Osteoblast (primary cell): ENCODE measurements around the gene CHD6. TPM values are rescaled to one million over a fixed set of nuclear protein-coding genes. Genes with fewer than 3 reads are reported as not detected.

Experiments used
- DNase-seq: peaks from one replicate; pipeline ENCODE4 v3.0.0; 2011; ENCODE audit warnings: low spot score, mixed read lengths; ENCODE audit not compliant: insufficient read length; ENCODE audit errors: missing footprints
- H2AFZ ChIP-seq: 2 replicates; pipeline ENCODE4 v1.6.0; 2011; ENCODE audit warnings: mild to moderate bottlenecking, low read length
- H3K27ac ChIP-seq: 2 replicates; pipeline ENCODE4 v1.5.1; 2011; ENCODE audit warnings: mild to moderate bottlenecking, low read depth, low read length, moderate library complexity
- H3K27me3 ChIP-seq: 2 replicates; pipeline ENCODE4 v1.6.0; 2012; ENCODE audit warnings: mild to moderate bottlenecking, control low read depth, inconsistent platforms, low read length, moderate library complexity; ENCODE audit not compliant: insufficient read depth
- H3K36me3 ChIP-seq: 2 replicates; pipeline ENCODE4 v1.5.1; 2011; ENCODE audit warnings: mild to moderate bottlenecking, low read length, control low read depth, moderate library complexity; ENCODE audit not compliant: insufficient read depth
- H3K4me1 ChIP-seq: 2 replicates; pipeline ENCODE4 v1.5.1; 2011; ENCODE audit warnings: mild to moderate bottlenecking, low read length, control low read depth, moderate library complexity; ENCODE audit not compliant: insufficient read depth
- H3K4me2 ChIP-seq: 2 replicates; pipeline ENCODE4 v1.6.0; 2011; ENCODE audit warnings: mild to moderate bottlenecking, low read length; ENCODE audit not compliant: insufficient read depth
- H3K4me3 ChIP-seq: fragments of 200-600 bp; sonication (generic); 3 replicates; pipeline ENCODE4 v1.5.1; 2012; ENCODE audit warnings: mild to moderate bottlenecking, low read length, inconsistent platforms; ENCODE audit not compliant: insufficient read depth
- H3K79me2 ChIP-seq: 2 replicates; pipeline ENCODE4 v1.6.0; 2012; ENCODE audit warnings: mild to moderate bottlenecking, low read length, control low read depth, inconsistent platforms; ENCODE audit not compliant: insufficient read depth
- H3K9me3 ChIP-seq: 2 replicates; pipeline ENCODE4 v1.5.1; 2011; ENCODE audit warnings: low read depth, low read length, control low read depth
- H4K20me1 ChIP-seq: 2 replicates; pipeline ENCODE4 v1.6.0; 2012; ENCODE audit warnings: mild to moderate bottlenecking, low read length, control low read depth; ENCODE audit not compliant: insufficient read depth
- total RNA-seq: library from RNA; depleted of rRNA; stranded (reverse); fragments of >200 nt; gene quantifications from 2 replicates; pipeline ENCODE4 v1.2.3, GENCODE V29; 2012
- TF ChIP-seq, protein P1 (sequence below): IDR thresholded peaks from 2 replicates; pipeline ENCODE4 v1.5.1; 2011; ENCODE audit warnings: mild to moderate bottlenecking, low read depth, low read length, moderate library complexity; ENCODE audit errors: extremely low read depth

Gene CHD6
- total RNA-seq, 1 donor, result 32.2 TPM

DNA sequence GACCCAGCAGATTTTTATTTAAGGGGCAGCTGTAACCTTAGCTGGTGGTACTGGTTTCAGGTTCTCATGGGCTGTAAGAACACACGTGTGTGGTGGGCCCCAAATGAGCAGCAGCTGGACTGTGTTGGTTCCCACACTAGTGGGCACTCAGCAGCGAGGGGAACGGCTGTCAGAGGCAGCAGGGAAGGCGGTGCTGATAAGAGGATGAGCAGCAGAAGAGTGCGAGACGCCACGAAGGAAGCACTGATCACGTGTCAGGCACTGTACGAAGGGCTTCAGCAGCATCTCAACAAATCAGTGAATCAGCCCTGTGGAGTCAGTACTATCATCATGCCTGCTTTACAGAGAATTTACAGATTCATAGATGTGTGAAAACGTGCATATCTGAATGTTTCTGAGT is 210.6 kb downstream of the CHD6 start:
- H3K4me2 ChIP-seq, result no peak overlapping the region
- no peaks in the 10 kb centered on the region for H4K20me1 ChIP-seq
- H3K27me3 ChIP-seq, result no peaks in the 10 kb centered on the region
- H3K36me3 ChIP-seq, result peaks cover 31% of the 10 kb centered on the region
- H3K4me3 ChIP-seq, result no peak overlapping the region
- no peak overlapping the region for H3K27ac ChIP-seq
- no peak for DNase-seq
- H3K79me2 ChIP-seq, result no peaks in the 10 kb centered on the region
- no peak overlapping the region for H2AFZ ChIP-seq
- no peaks in the 10 kb centered on the region for H3K9me3 ChIP-seq
- no peaks in the 10 kb centered on the region for H3K4me1 ChIP-seq
- TF ChIP-seq, protein P1, sequence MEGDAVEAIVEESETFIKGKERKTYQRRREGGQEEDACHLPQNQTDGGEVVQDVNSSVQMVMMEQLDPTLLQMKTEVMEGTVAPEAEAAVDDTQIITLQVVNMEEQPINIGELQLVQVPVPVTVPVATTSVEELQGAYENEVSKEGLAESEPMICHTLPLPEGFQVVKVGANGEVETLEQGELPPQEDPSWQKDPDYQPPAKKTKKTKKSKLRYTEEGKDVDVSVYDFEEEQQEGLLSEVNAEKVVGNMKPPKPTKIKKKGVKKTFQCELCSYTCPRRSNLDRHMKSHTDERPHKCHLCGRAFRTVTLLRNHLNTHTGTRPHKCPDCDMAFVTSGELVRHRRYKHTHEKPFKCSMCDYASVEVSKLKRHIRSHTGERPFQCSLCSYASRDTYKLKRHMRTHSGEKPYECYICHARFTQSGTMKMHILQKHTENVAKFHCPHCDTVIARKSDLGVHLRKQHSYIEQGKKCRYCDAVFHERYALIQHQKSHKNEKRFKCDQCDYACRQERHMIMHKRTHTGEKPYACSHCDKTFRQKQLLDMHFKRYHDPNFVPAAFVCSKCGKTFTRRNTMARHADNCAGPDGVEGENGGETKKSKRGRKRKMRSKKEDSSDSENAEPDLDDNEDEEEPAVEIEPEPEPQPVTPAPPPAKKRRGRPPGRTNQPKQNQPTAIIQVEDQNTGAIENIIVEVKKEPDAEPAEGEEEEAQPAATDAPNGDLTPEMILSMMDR, result no peak

DNA sequence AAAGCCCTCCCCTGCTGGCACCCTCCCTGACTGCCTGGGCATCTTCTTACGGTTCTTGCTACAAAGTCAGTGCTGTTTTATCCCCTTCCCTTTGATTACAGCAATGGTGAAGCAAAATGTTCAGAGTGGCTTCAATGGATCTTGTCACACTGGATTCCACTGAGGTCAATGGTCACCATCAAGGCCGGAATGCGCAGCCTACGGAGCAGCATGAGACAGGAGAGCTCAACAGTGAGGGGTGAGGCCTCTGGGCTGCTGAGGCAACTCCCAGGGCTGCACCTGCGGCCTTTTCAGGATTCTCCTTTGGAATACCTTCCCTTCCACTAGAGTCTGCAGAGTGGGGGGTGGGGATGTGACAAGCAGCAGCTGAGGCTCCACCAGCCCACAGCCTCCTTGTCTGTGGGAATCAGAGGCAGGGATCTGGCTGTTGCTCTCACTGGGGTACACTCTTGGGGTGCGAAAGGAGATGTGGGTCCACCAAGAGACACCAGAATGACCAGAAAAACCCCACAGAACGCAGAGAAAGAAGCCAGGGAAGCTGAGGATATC is 211.2 kb downstream of the CHD6 start:
- Histone ChIP-seq H3K27me3 (no peaks in the 10 kb centered on the region), H3K4me3 (no peak overlapping the region), H3K36me3 (peaks cover 28% of the 10 kb centered on the region), H4K20me1 (no peaks in the 10 kb centered on the region), H3K27ac (no peak overlapping the region), H2AFZ (no peak overlapping the region), H3K79me2 (no peaks in the 10 kb centered on the region), H3K4me1 (no peaks in the 10 kb centered on the region), H3K4me2 (no peak overlapping the region), H3K9me3 (no peaks in the 10 kb centered on the region)
- DNase-seq, result no peak
- TF ChIP-seq, protein P1, result no peak

DNA sequence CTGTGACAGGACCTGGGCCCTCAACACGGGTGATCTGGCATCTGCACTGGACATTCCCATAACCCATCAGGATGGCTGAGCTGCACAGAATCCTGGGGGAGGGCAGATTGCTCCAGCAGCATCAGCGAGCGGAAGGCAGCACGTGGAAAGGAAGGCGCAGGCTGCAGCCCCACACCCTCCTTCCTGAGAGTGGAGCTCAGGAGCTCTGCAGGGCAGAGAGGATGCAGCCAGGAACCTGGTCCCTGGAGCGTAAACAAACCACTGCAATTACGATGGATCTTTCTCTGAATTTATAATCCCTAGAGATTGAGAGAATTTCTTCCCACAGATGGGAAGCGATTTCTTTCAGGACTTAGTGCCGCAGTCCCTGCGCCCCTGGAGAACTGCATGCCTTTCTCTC is 211.8 kb downstream of the CHD6 start:
- Histone ChIP-seq H3K36me3 (peaks cover 28% of the 10 kb centered on the region), H3K4me1 (no peaks in the 10 kb centered on the region), H3K27ac (no peak overlapping the region), H3K79me2 (no peaks in the 10 kb centered on the region), H3K4me2 (no peak overlapping the region), H3K4me3 (no peak overlapping the region), H4K20me1 (no peaks in the 10 kb centered on the region), H3K9me3 (no peaks in the 10 kb centered on the region), H2AFZ (no peak overlapping the region), H3K27me3 (no peaks in the 10 kb centered on the region)
- TF ChIP-seq, protein P1, result no peak
- no peak for DNase-seq

DNA sequence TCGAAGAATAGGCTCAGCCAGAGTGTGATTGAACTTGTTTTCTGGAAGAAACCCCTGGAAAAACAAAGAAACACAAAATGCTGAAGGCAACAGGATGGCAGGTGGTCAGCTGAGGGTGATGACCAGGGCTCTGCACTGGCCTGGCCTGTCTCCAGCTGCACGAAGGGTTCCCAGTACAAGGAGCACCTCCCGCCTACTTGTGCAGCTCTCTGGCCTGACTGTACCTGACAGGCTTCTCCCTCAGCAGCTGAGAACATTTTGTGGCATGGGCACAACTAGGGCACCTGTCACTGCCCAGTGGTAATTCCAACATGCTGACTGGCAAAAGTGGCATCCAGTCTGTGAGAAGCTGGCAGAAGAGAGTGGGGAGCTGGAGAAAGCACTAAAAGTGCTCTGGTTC is 212.7 kb downstream of the CHD6 start:
- Histone ChIP-seq H2AFZ (no peak overlapping the region), H3K36me3 (peaks cover 28% of the 10 kb centered on the region), H3K79me2 (no peaks in the 10 kb centered on the region), H3K4me3 (no peak overlapping the region), H3K27ac (no peak overlapping the region), H3K9me3 (no peaks in the 10 kb centered on the region), H3K27me3 (no peaks in the 10 kb centered on the region), H4K20me1 (no peaks in the 10 kb centered on the region), H3K4me2 (no peak overlapping the region), H3K4me1 (no peaks in the 10 kb centered on the region)
- TF ChIP-seq, protein P1, result no peak
- DNase-seq, result no peak
